ENCODE measurements around the gene XPO4.

The XPO4 gene

DNA sequence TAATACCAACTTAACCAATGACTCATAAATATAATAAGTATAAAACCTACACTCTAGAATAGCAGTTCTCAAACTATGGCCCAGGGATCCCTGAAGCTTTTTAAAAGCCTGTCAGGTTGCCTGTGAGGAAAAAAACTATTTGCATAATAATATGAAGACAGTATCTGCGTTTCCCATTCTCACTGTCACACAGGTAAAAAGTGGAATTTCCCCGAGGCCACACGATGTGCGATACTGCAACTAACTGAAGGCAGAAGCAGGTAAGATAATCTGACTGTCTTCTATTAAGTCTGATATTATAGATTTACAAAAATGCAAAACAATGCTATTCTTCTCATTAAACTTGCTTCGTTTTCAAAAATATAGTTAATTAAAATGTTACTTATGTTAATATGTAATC lies 76.2 kb downstream of the XPO4 start:
- Histone ChIP-seq H3K9ac (no peak overlapping the region), H4K20me1 (ENCODE audit: insufficient read depth) (no peaks in the 10 kb centered on the region), H3K4me1 (ENCODE audit: low read depth, poor library complexity, severe bottlenecking) (peaks cover 21% of the 10 kb centered on the region), H2AFZ (ENCODE audit: low read depth) (no peak overlapping the region), H3K27me3 (ENCODE audit: insufficient read depth, low read depth) (no peaks in the 10 kb centered on the region), H3K79me2 (ENCODE audit: insufficient read depth, low read depth) (no peaks in the 10 kb centered on the region), H3K36me3 (ENCODE audit: insufficient read depth) (no peaks in the 10 kb centered on the region), H3K4me2 (no peak overlapping the region), H3K4me3 (IDR thresholded peaks at IDR 0.05; ENCODE audit: insufficient read depth, low read depth, low read length) (no peak overlapping the region), H3K27ac (no peak overlapping the region)
- TF ChIP-seq, protein P1, sequence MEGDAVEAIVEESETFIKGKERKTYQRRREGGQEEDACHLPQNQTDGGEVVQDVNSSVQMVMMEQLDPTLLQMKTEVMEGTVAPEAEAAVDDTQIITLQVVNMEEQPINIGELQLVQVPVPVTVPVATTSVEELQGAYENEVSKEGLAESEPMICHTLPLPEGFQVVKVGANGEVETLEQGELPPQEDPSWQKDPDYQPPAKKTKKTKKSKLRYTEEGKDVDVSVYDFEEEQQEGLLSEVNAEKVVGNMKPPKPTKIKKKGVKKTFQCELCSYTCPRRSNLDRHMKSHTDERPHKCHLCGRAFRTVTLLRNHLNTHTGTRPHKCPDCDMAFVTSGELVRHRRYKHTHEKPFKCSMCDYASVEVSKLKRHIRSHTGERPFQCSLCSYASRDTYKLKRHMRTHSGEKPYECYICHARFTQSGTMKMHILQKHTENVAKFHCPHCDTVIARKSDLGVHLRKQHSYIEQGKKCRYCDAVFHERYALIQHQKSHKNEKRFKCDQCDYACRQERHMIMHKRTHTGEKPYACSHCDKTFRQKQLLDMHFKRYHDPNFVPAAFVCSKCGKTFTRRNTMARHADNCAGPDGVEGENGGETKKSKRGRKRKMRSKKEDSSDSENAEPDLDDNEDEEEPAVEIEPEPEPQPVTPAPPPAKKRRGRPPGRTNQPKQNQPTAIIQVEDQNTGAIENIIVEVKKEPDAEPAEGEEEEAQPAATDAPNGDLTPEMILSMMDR (conservative IDR thresholded peaks at IDR 0.05; ENCODE audit: low read depth, low read length): no peak

DNA sequence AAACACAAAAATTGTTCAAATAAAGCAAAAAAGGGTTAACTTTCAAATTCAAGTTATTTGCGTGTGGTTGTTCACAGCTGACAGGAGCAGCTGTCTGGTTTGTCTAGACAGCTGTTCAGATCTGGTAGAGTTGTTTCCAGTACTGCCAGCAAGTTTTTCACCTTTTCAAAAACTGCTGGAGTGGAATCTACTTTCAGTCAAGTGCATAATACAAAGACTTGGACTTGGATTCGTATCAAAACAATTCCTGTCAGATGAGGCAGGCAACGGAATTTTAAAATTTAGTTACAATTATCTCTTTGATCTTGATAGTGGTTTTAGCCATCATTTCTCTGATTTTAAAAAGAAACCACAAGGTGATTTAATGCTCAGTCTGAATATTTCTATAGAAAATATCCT lies 77.1 kb downstream of the XPO4 start:
- Histone ChIP-seq H3K4me2 (no peak overlapping the region), H3K27ac (no peak overlapping the region), H3K27me3 (ENCODE audit: insufficient read depth, low read depth) (no peaks in the 10 kb centered on the region), H4K20me1 (ENCODE audit: insufficient read depth) (no peaks in the 10 kb centered on the region), H2AFZ (ENCODE audit: low read depth) (no peak overlapping the region), H3K9ac (no peak overlapping the region), H3K4me3 (IDR thresholded peaks at IDR 0.05; ENCODE audit: insufficient read depth, low read depth, low read length) (no peak overlapping the region), H3K36me3 (ENCODE audit: insufficient read depth) (no peaks in the 10 kb centered on the region), H3K4me1 (ENCODE audit: low read depth, poor library complexity, severe bottlenecking) (peaks cover 21% of the 10 kb centered on the region), H3K79me2 (ENCODE audit: insufficient read depth, low read depth) (no peaks in the 10 kb centered on the region)
- TF ChIP-seq, protein P1 (conservative IDR thresholded peaks at IDR 0.05; ENCODE audit: low read depth, low read length): no peak

DNA sequence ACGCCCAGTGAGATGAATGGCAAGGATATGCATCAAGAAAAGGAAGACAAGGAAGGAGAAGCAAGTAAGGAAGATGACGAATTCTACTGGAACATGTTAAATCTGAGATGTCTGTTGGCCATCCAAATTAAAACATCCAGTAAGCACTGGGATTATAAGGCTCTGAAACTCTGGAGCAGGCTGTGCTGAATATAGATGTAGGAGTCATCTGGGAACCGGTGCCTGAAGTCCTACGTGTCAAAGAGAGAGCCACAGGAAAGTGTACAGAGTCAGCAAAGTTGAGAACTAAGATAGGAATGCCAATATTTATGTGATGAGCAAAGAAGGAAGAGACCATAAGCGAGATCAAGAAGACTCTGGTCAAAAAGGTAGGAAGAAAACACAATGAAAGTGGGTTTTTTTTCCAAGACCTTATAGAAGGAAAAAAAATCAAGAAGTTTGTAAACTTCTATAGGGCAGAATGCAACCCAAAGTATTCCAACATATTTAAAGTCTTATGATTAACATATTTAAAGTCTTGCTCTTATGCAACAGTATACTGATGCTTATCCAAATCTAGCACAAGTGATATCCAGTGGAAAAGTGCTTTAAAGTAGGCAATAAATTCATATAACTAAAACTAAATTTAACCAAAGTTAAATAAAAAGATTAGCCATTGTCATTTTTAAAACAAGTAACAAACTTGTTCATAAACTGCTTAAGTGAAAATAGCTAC lies 77.6 kb downstream of the XPO4 start:
- no peak overlapping the region for H3K9ac ChIP-seq
- H3K4me1 ChIP-seq (ENCODE audit: low read depth, poor library complexity, severe bottlenecking): peaks cover 21% of the 10 kb centered on the region
- TF ChIP-seq, protein P1 (conservative IDR thresholded peaks at IDR 0.05; ENCODE audit: low read depth, low read length): no peak
- no peaks in the 10 kb centered on the region for H3K79me2 ChIP-seq (ENCODE audit: insufficient read depth, low read depth)
- H3K4me2 ChIP-seq: no peak overlapping the region
- no peak overlapping the region for H3K27ac ChIP-seq
- H4K20me1 ChIP-seq (ENCODE audit: insufficient read depth): no peaks in the 10 kb centered on the region
- no peaks in the 10 kb centered on the region for H3K36me3 ChIP-seq (ENCODE audit: insufficient read depth)
- no peak overlapping the region for H3K4me3 ChIP-seq (IDR thresholded peaks at IDR 0.05; ENCODE audit: insufficient read depth, low read depth, low read length)
- H2AFZ ChIP-seq (ENCODE audit: low read depth): no peak overlapping the region
- no peaks in the 10 kb centered on the region for H3K27me3 ChIP-seq (ENCODE audit: insufficient read depth, low read depth)

DNA sequence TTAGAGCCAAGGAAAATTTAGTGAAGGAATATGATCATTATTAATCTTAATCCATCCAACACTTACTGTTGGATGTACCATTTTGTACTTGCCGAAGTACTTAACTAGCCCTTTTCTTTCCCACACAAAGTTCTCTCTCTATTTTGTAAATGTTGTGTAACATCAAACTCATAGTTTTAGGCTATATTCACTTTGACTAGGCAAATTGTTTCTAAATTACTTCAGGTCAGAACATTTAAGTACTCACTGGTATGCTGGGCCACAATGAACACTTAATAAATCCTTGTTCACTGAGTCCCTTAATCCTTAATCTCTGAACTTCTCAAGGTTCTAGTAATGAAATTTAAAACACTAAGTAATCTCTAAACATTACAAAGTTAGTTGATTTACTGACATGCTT lies 79.5 kb downstream of the XPO4 start:
- Histone ChIP-seq H3K27ac (no peak overlapping the region), H3K27me3 (ENCODE audit: insufficient read depth, low read depth) (no peaks in the 10 kb centered on the region), H3K4me2 (no peak overlapping the region), H3K4me1 (ENCODE audit: low read depth, poor library complexity, severe bottlenecking) (peaks cover 13% of the 10 kb centered on the region), H4K20me1 (ENCODE audit: insufficient read depth) (no peaks in the 10 kb centered on the region), H3K36me3 (ENCODE audit: insufficient read depth) (no peaks in the 10 kb centered on the region), H3K79me2 (ENCODE audit: insufficient read depth, low read depth) (no peaks in the 10 kb centered on the region), H2AFZ (ENCODE audit: low read depth) (no peak overlapping the region), H3K9ac (no peak overlapping the region), H3K4me3 (IDR thresholded peaks at IDR 0.05; ENCODE audit: insufficient read depth, low read depth, low read length) (no peak overlapping the region)
- TF ChIP-seq, protein P1 (conservative IDR thresholded peaks at IDR 0.05; ENCODE audit: low read depth, low read length): no peak
